ENCODE results near the gene TNNI3K. TPM values are rescaled to one million over a fixed set of nuclear protein-coding genes. Genes with fewer than 3 reads are reported as not detected.
"Not testable (repeated sequence)": the region's sequence is repeated elsewhere in the genome, so short reads cannot be mapped to it uniquely, and the experiment has no call there.

The TNNI3K gene, protein sequence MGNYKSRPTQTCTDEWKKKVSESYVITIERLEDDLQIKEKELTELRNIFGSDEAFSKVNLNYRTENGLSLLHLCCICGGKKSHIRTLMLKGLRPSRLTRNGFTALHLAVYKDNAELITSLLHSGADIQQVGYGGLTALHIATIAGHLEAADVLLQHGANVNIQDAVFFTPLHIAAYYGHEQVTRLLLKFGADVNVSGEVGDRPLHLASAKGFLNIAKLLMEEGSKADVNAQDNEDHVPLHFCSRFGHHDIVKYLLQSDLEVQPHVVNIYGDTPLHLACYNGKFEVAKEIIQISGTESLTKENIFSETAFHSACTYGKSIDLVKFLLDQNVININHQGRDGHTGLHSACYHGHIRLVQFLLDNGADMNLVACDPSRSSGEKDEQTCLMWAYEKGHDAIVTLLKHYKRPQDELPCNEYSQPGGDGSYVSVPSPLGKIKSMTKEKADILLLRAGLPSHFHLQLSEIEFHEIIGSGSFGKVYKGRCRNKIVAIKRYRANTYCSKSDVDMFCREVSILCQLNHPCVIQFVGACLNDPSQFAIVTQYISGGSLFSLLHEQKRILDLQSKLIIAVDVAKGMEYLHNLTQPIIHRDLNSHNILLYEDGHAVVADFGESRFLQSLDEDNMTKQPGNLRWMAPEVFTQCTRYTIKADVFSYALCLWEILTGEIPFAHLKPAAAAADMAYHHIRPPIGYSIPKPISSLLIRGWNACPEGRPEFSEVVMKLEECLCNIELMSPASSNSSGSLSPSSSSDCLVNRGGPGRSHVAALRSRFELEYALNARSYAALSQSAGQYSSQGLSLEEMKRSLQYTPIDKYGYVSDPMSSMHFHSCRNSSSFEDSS
- total RNA-seq = 0.13 TPM in 1 of 2 replicates, not detected in the other

DNA sequence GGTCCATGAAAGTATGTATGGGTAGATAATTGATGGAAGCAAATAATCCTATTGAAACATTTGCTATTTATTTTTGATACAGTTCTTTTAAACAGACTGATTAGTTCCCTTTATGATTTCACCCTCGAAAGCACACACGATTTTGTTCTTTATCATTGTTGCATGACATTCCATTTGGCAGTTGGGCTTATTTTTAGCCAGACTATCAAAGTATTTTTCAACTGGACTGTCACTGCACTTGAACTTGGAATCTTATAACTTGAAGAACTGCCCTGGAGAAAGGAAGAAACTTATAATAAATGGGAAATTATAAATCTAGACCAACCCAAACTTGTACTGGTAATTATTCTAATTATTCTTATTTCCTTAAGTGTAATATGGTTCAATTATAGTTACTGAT, at the start of gene TNNI3K:
TSS of gene TNNI3K (plus strand) at position 235 of the 400 bp plus-strand sequence. CDS start at position 300, 65 bp downstream.
- no peak for DNase-seq (ENCODE audit: low read depth in 2 of 2)

DNA sequence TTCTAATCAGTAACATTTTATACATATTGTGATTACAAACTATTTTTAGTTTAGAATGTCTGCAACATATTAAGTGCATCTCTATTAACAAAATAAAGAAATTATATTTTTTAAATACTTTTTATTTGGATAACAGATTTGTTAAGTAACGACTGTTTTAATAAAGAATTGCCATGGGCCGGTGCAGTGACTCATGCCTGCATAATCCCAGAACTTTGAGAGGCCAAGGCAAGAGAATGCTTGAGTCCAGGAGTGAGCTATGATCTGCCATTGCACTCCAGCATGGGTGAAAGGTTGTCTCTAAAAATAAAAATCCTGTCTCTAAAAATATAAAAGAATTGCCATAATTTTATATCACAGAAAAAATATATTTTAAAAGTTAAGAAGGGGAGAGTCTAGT, 41.3 kb upstream of the TNNI3K start:
- DNase-seq (ENCODE audit: low read depth in 2 of 2) = no peak

DNA sequence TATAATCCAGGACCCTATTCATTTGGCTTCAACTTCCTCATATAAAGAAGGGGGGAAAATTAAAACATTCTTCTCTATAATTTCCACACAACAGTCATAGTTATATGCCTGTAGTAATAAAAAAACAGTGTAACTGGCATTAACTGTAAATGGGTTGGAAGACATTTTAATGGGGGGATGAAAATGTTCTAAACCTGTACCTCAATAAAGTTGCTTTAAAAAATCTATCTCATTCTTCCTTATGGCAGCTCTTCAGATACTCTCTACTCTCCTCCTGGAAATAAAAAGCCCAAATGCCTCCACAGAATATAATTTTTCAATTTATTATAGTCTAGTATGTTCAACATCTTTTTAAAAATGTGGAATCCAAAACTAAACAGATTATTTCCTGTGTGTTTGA, 39.8 kb upstream of the TNNI3K start:
- no peak for DNase-seq (ENCODE audit: low read depth in 2 of 2)

DNA sequence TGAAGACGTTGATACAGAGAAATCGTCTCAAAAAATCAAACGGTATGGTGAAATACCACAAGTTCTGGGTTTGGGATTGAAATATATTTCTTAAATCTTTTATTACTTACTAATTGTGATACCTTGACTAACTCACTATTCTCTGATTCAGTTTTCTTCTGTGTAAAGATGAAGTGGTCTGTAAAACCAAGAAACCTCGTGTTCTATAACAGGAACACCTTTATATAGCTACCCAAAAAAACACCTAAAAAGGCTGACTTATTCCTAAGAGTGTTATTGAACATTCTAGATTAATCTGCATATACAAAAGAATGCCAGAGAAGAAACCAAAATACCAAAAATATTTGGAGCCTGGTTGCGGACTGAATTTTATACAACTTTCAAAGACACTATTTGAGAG, 37.9 kb upstream of the TNNI3K start:
- DNase-seq (ENCODE audit: low read depth in 2 of 2) = no peak

DNA sequence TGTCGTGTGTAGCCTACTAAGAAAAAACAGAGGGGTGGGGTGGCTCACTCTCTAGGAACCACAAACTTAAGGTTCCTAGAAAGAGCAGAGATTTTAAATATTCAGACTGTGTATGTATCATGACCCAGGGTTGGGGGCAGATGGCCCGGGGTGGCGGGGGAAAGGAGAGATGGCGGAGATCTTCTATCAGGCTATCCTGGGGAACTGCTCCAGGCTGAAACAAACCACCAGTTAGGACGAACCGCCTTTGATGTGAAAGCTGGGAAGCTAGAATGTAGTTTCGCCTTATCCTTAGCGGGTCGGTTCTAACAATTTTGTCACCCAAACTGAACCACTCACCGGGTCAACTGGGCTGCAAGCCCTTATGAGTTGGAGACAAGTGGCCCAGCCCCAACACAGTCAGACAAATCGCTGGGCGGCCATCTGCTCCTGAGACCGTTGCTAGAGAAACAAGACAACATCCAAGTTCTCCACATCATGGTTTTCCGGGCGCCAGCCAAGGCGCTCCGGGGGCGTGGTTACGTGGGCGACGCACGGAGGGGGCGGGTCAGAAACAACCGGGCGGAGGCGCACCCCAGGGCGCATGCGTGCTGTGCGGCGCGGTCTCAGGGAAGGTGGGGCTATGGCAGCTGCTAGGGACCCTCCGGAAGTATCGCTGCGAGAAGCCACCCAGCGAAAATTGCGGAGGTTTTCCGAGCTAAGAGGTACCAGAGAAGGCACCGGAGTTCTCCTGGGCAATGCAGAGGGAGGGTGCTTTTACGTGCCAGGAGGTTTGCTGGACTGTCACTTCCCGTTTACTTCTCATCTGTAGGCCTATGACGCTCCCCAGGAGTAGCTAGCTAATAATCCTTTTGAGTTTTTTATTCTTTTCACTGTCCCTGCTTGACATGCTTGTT, 37.3 kb upstream of the TNNI3K start, which contains the start of the genes FPGT and LRRIQ3:
TSS of gene FPGT (plus strand) at position 586 of the 896 bp plus-strand sequence. CDS start at position 623, 37 bp downstream.
TSS of gene LRRIQ3 (minus strand) at position 520 of the 896 bp plus-strand sequence. CDS start 14,492 bp downstream, outside the sequence.
- DNase-seq (ENCODE audit: low read depth in 2 of 2) = peak; percentile 79 to 93

DNA sequence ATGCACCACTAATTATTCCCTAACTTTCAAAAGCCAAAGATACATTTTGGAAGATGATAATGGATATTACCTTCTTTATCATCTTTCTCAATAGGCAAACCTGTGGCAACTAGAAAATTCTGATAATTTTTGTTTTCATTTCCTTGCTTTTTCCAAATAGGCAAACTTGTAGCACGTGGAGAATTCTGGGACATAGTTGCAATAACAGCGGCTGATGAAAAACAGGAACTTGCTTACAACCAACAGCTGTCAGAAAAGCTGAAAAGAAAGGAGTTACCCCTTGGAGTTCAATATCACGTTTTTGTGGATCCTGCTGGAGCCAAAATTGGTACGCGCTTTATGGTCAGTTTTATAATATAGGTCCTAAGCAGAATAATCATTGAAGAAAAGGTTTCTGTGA, 35.7 kb upstream of the TNNI3K start:
- DNase-seq (ENCODE audit: low read depth in 2 of 2) = no peak

DNA sequence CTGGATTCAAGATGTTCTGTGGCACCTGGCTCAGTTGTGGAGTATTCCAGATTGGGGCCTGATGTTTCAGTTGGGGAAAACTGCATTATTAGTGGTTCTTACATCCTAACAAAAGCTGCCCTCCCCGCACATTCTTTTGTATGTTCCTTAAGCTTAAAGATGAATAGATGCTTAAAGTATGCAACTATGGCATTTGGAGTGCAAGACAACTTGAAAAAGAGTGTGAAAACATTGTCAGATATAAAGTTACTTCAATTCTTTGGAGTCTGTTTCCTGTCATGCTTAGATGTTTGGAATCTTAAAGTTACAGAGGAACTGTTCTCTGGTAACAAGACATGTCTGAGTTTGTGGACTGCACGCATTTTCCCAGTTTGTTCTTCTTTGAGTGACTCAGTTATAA, 29.9 kb upstream of the TNNI3K start:
- no peak for DNase-seq (ENCODE audit: low read depth in 2 of 2)

DNA sequence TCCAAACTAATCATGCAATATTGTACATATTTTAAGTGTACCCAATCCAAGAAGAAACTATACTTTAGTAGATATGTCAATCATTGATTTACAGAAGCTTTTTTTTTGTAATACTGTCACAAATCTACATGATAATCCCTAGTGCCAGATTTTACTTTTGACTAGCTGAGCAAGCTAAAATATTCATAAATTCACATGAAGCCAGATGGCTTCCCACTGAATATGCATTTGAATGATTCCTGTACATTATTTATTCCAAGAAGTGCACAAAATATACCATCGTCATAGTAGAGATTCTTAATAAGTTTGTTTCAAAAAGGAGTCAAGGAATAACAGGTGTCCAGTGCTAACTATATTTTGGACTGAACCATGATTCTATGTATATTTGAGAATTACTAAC, 20.0 kb upstream of the TNNI3K start:
- DNase-seq (ENCODE audit: low read depth in 2 of 2) = no peak

DNA sequence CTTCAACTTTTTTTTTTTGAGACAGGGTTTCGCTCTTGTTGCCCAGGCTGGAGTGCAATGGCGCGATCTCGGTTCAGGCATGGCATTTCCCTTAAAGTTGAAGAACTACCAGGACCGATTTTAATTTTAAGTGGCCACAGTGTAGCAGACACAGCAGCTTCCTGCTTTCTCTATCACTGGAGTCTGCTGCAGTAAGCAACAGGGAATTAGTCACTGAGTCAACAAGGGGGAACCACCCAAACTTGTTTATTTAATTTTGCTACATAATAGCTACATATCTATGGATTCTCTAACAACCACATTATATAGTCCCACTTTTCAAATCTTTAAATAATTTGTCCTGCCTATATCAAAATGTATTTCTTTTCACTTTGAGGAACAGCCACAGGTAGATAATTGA, 12.5 kb upstream of the TNNI3K start:
- DNase-seq (ENCODE audit: low read depth in 2 of 2) = no peak

DNA sequence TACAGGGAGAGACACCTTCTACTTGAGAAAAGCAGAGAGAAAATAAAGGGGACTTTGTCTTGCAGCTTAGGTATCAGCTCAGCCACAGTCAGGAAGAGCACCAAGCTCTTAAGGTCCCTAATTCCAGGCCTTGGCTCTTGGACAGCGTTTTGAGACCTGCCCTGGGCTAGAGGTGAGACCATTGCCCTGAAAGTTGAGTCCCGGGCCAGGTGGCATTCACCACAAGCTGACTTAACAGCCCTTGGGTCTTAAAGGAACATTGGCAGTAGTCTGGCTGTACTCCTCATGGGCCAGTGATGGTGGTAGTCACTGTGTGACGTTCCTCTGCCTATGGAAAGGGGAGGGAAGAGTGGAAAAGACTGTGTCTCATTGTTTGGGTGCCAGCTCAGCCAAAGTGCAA, 11.7 kb upstream of the TNNI3K start:
- no peak for DNase-seq (ENCODE audit: low read depth in 2 of 2)

DNA sequence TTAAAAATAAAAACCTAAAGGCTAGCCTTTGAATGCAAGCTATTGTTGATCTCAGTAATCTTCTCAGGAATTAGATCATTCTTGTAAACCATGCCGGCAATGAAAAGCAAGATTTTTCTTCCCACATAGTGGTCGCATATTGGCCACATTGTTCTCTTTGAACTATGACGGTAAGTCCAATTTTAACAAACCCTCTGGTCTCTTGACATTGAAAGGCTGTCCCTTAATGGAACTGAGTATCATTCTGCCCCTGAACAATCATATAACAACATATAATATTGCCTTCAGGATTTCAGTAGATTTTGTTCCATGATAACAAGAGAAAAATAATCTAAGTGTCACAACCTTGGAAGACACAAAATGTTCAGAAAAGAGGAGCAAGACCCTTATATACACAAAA, 1.3 kb downstream of the TNNI3K start:
- DNase-seq (ENCODE audit: low read depth in 2 of 2) = no peak

DNA sequence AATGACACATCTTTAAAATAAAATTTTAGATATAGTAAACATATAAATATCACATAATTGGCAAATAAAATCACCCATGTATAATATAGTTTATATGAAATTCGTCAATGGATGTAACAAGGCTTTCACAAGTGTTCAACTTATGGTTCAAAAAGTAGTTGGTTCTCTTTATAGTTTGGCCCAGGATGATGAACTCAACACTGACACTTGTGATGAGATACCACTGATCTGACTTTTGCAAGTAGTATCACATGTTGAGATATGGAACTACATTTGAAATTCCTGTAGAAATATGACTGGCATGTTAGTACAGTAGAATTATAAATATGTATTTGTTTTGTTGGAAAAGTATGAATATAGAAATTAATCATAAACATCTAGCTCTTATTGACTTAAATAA, 1.8 kb downstream of the TNNI3K start:
- no peak for DNase-seq (ENCODE audit: low read depth in 2 of 2)

DNA sequence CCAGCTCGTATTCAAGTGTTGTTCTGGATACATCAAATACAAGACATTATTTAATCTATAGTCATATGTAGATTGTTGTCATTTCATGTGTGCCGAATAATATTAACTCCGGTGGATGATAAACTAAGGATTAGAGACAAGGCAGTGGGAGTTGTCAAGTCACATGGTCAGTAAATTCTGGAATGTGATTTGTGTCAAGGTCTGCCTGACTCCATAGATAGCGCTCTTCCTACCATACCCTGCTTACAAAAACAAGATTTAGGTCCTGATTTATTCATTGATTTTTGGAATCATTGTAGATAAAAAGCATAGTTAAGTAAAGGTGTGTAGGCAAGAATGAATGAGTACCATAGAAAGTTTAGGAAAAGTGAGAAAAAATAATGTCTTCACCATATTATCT, 2.6 kb downstream of the TNNI3K start:
- DNase-seq (ENCODE audit: low read depth in 2 of 2) = no peak

DNA sequence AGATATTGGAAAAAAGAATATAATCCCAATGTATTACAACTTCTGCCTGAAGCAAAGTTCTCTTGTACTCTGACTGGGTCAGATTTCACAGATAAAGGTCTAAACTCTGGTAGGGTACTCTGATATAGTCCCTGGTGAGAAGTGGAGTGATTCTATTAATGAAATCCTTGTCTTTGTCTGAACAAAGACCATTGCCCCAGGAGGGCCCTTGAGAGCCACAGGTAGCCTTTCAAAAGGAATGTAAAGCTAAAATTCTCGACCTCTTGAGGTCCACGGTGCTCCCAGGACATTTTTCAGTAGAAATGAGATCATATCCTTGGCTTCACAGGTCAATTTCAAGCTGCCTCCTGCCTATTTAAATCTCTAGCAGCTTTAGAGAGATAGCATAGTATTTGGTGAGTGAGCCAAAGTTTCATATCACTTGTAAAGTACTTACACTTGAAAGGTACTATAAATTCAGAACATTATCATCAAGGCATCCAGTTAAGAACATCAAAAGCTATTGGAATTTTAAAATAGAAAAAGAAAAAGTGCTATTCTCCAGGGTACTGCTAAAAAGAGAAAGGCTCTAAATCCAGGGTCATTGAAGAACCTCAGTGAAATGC, 10.1 kb downstream of the TNNI3K start:
- no peak for DNase-seq (ENCODE audit: low read depth in 2 of 2)

DNA sequence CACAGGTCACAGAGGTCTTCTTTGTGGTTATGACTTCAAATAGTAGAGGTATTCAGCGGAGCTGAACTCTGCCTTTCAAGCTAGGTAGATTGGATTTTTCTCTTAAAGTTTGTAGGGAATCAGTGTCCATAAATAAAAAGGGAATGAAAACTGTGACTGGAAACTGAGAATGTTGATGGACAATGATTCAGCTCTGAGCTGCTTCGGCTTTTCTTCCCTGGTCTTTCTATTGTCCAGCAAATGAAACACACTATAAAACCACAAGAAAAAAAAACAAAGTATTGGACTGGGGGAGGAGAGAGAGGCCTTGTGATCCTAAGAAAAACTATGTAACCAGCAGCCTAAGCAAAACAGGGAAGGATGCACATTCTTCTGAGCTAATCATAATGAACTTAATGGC, 11.1 kb downstream of the TNNI3K start:
- DNase-seq (ENCODE audit: low read depth in 2 of 2) = no peak

DNA sequence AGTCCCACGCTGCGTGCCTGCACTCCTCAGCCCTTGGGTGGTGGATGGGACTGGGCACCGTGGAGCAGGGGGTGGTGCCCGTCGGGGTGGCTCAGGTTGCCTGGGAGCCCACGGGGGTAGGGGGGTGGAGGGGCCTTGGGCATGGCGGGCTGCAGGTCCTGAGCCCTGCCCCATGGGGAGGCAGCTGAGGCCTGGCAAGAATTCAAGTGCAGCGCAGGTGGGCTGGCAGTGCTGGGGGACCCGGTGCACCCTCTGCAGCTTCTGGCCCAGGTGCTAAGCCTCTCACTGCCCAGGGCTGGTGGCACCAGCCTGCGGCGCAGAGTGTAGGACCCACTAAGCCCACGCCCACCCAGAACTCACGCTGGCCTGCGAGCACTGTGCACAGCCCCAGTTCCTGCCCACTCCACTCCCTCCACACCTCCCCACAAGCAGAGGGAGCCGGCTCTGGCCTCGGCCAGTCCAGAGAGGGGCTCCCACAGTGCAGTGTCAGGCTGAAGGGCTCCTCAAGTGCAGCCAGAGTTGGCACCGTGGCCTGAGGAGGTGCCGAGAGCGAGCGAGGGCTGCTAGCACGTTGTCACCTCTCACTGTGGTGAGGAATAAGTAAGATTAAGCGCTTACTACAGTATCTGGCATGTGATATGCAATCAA, 12.8 kb downstream of the TNNI3K start:
- DNase-seq (ENCODE audit: low read depth in 2 of 2) = no peak

DNA sequence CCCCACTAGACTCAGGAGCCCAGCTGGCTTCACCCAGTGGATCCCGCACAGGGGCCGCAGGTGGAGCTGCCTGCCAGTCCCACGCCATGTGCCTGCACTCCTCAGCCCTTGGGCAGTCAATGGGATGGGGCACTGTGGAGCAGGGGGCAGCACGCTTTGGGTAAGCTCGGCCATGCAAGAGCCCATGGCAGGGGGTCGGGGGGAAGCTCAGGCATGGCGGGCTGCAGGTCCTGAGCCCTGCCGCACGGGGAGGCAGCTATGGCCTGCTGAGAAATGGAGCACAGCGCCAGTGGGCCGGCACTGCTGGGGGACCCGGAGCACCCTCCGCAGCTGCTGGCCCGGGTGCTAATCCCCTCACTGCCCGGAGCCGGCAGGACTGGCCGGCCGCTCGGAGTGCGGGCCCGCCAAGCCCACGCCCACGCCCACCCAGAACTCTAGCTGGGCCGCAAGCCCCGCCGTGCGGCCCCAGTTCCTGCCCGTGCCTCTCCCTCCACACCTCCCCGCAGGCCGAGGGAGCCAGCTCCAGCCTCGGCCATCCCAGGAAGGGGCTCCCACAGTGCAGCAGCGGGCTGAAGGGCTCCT, 18.1 kb downstream of the TNNI3K start:
- DNase-seq (ENCODE audit: low read depth in 2 of 2) = not testable (repeated sequence)

DNA sequence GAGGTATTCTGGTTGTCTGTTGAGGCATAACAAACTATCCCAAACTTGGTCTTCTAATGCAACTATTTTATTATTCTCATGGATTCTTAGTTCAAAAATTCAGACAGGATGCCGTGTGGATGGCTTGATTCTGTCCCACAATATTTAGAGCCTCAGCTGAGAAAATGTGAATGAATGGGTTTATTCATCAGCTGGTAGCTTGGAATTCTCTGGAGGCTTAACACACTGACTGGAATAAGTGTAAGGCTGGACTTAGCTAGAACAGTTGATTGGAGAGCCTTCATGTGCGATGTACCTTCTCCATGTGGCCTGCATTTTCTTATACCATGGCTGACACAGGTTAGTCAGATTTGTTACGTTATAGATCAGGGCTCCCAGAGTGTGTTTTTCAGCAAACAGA, 30.8 kb downstream of the TNNI3K start:
- no peak for DNase-seq (ENCODE audit: low read depth in 2 of 2)

DNA sequence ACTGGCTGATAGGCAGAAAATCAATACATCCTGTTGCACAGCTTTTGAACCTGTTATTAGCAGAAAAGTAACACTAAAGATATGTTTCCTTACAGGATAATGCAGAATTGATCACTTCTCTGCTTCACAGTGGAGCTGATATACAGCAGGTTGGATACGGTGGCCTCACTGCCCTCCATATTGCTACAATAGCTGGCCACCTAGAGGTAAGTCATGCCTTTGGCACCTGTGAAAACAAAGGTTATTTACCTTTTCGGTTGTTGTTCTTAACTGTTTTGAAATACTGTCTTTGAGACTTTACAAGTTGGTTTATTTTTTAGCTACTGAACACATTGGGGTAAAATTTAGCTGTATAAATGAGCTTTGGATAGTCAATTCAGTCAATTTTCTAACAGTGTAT, 36.3 kb downstream of the TNNI3K start:
- no peak for DNase-seq (ENCODE audit: low read depth in 2 of 2)
